Left lung (tissue), 10 donors: ENCODE data around the gene SPATA13. TPM values are rescaled to one million over a fixed set of nuclear protein-coding genes. Genes with fewer than 3 reads are reported as not detected.
A peak's percentile ranks its signal among the peaks of the same experiment; 100 is the strongest.

Experiments
- ATAC-seq: fragments of 200-7000 bp; cut with Tn5 transposase; one replicate; pipeline ENCODE4 v1.9.1; 2020; ENCODE audit warnings: moderate library complexity
- DNase-seq, 4 donors: peaks; one replicate each; pipeline ENCODE4 v3.0.0-alpha.2; 2013 to 2020
- H3K27ac ChIP-seq, 2 donors: fragments of 200-600 bp; sonication (generic) in 1 of 2; one replicate each; pipeline versions ENCODE4 v1.5.0 to v1.8.0; 2020 to 2021
- H3K27me3 ChIP-seq, 2 donors: fragments of 200-600 bp; sonication (generic) in 1 of 2; one replicate each; pipeline versions ENCODE4 v1.5.0 to v1.8.0; 2020 to 2021
- H3K36me3 ChIP-seq, 2 donors: fragments of 200-600 bp; sonication (generic) in 1 of 2; one replicate each; pipeline versions ENCODE4 v1.5.0 to v1.8.0; 2020 to 2021
- H3K4me1 ChIP-seq, 2 donors: fragments of 200-600 bp; one replicate each; pipeline ENCODE4 v1.8.0; 2021
- H3K4me3 ChIP-seq, 2 donors: fragments of 200-600 bp; sonication (generic) in 1 of 2; one replicate each; pipeline versions ENCODE4 v1.5.0 to v1.8.0; 2020 to 2021; ENCODE audit warnings: mild to moderate bottlenecking in 1 of 2
- H3K9me3 ChIP-seq, 2 donors: fragments of 200-600 bp; sonication (generic) in 1 of 2; one replicate each; pipeline versions ENCODE4 v1.5.0 to v1.8.0; 2020 to 2021
- CTCF ChIP-seq, 2 donors: fragments of 200-600 bp; sonication (generic) in 1 of 2; IDR thresholded peaks; one replicate each; pipeline versions ENCODE4 v1.5.0 to v1.8.0; 2021; ENCODE audit warnings: antibody characterized with exemption in 2 of 2
- intact Hi-C, 2 donors: fragments of 100-400 bp; cut with DNase I; formaldehyde crosslinking; loops; one replicate each; pipeline versions ENCODE4 v1.11.2 to v1.14.2; 2022
- polyA plus RNA-seq, 6 donors: library from polyadenylated mRNA; unstranded; fragments of 120-200 nt; gene quantifications; one replicate each; pipeline ENCODE4 v1.2.1, GENCODE V29; 2013; ENCODE audit not compliant: insufficient read length in 6 of 6
- total RNA-seq, 2 donors: library from RNA; stranded (reverse); fragmentation: NEBNext Ultra II Directional; extraction: Animal tissue kit (Norgen Biotek cat#: 25700); gene quantifications; one replicate each; pipeline ENCODE4 v1.2.1, GENCODE V29; 2021
- donor health status: DM: no; HTN: yes; CAD: no.
- donor health status: DM: no; HTN: no; CAD: no.

The SPATA13 gene
- total and polyA plus RNA-seq, 8 donors, result 11.4 to 31.4 (median 14.7) TPM

DNA sequence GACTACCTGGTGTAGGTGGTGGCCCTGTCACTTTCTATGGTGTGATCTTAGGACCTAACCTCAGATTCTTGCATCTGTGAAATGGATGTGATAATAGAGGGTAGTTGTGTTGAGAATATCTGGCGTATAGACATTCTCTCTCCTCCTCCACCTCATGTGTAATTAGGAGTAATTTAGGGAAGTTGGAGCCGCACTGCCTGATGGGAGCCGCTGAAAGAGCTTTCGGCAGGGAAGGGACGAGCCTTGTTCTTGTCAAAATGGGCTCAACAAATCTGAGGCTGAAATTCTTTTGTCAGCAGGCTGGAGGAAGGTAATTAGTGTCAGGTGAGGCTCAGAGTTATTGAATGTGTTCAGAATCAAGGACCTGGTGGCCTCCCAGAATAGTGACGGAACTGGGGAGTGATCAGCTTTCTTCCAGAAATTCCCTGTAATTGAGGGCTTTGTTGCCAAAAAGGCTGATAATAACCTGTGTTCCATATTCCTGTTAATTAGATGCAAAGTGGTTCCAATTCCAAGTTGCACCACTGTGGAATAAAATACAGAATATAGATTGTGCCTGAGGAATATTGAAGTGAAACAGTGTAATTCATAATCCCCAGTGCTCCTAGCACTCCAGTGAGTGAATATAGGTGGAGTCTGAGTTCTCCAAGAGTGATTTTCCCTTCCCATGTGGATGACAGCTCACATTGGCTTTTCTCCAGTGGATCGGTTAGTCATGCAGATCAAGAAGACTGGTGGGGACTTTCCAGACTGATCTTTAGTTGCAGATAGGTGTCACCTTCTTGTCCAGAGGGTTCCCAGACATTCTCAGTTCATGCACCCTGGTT lies 47.5 kb downstream of the SPATA13 start:
- ATAC-seq, result peak; percentile 71
- Histone ChIP-seq H3K27me3 (no peaks in the 10 kb centered on the region), H3K4me3 (no peak overlapping the region), H3K36me3 (no peaks in the 10 kb centered on the region), H3K4me1 (peaks cover 6 to 19% of the 10 kb centered on the region in 2 donors), H3K9me3 (no peaks in the 10 kb centered on the region), H3K27ac (no peak overlapping the region)
- TF ChIP-seq CTCF (IDR thresholded peaks at IDR 0.05), result no peak
- intact Hi-C loops, result no loop called here
- DNase-seq, result no peak

- H3K4me1 ChIP-seq, result peaks cover 6 to 9% of the 10 kb centered on the region in 2 donors
- DNase-seq (no peak), ATAC-seq (no peak)
- no peak overlapping the region for H3K27ac ChIP-seq
- no peaks in the 10 kb centered on the region for H3K27me3 ChIP-seq
- TF ChIP-seq CTCF (IDR thresholded peaks at IDR 0.05), result no peak
- intact Hi-C loops, result no loop called here
- no peak overlapping the region for H3K4me3 ChIP-seq
- H3K9me3 ChIP-seq, result no peaks in the 10 kb centered on the region
- no peaks in the 10 kb centered on the region for H3K36me3 ChIP-seq
Observed at GRCh38 chr13:24209138-24209537, 48.6 kb downstream of the SPATA13 start.

DNA sequence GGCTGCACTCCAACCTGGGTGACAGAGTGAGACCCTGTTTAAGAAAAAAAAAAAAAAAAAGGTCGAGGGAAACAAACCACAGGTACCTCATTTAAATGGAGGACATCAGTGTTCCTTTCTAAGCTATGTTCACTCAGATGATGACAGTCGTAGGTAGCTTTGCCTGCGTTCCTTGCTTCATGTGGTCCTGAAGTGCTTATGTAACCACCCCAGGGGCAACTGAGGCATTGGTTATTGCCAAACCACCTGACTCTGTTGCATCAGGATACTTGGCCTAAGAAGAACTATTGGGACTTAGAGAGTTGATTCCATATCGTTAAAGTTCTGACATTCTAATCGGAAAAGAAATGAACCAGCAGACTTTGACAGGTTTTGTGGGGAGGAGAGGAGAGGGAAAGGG lies 51.7 kb downstream of the SPATA13 start:
- H3K4me3 ChIP-seq, result no peak overlapping the region
- H3K27ac ChIP-seq, result no peak overlapping the region
- H3K36me3 ChIP-seq, result no peaks in the 10 kb centered on the region
- intact Hi-C loops, result loop anchor here in 1 of 2 donors (10.0 kb wide), 1 partner anchor 157 kb away; no protein-coding TSS in a partner anchor
- H3K4me1 ChIP-seq, result peaks cover 10 to 21% of the 10 kb centered on the region in 2 donors
- no peaks in the 10 kb centered on the region for H3K27me3 ChIP-seq
- DNase-seq (no peak), ATAC-seq (no peak)
- H3K9me3 ChIP-seq, result no peaks in the 10 kb centered on the region
- TF ChIP-seq CTCF (IDR thresholded peaks at IDR 0.05), result no peak

DNA sequence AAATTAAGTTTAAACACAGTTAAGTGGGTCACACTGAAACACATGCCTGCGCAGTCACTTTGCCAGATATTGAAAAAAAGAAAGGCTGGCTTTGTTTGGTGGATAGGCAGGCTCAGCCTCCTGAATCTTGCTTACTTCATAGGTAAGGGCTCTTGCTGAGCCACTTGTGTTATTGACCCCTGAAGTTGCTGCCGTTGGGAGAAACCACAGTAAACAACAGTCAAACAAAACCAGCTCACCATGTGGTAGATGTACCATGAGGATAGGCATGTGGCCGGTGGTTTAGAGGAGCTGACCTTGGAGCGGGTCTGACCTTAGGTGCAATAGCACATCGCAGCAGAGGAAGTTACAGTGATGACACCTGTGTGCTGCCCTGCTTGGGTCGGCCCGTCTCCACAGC lies 52.2 kb downstream of the SPATA13 start:
- TF ChIP-seq CTCF (IDR thresholded peaks at IDR 0.05), result no peak
- no peak for ATAC-seq
- Histone ChIP-seq H3K4me1 (peaks cover 13 to 25% of the 10 kb centered on the region in 2 donors), H3K36me3 (no peaks in the 10 kb centered on the region), H3K27ac (no peak overlapping the region), H3K4me3 (no peak overlapping the region), H3K9me3 (no peaks in the 10 kb centered on the region), H3K27me3 (no peaks in the 10 kb centered on the region)
- intact Hi-C loops, result loop anchor here in 1 of 2 donors (10.0 kb wide), 1 partner anchor 158 kb away; no protein-coding TSS in a partner anchor
- DNase-seq, result no peak

GRCh38 chr13:24213932-24214331 lies 53.4 kb downstream of the SPATA13 start:
- intact Hi-C loops, result loop anchor here in 1 of 2 donors (10.0 kb wide), 1 partner anchor 159 kb away; no protein-coding TSS in a partner anchor
- ATAC-seq, result no peak
- peaks cover 16 to 24% of the 10 kb centered on the region in 2 donors for H3K4me1 ChIP-seq
- no peaks in the 10 kb centered on the region for H3K9me3 ChIP-seq
- no peak for TF ChIP-seq CTCF (IDR thresholded peaks at IDR 0.05)
- DNase-seq, result no peak
- H3K36me3 ChIP-seq, result no peaks in the 10 kb centered on the region
- H3K27me3 ChIP-seq, result no peaks in the 10 kb centered on the region
- no peak overlapping the region for H3K4me3 ChIP-seq
- H3K27ac ChIP-seq, result no peak overlapping the region
